OCI-LY1 (cell line): ENCODE data around the gene SERINC1.

Experiments
- EZH2 ChIP-seq: fragments of 200-600 bp; sonication (generic), shearing (Covaris generic); IDR thresholded peaks from 2 replicates; pipeline ENCODE4 v1.8.0; 2017; ENCODE audit warnings: borderline replicate concordance, mixed run types, mild to moderate bottlenecking, antibody characterized with exemption, low read length, moderate library complexity, mixed read lengths
- TF ChIP-seq, protein P1 (sequence below): fragments of 200-600 bp; sonication (generic), shearing (Covaris generic); IDR thresholded peaks from 2 replicates; pipeline ENCODE4 v1.5.1; 2017; ENCODE audit warnings: mild to moderate bottlenecking, antibody characterized with exemption, low read length, moderate library complexity, mixed read lengths

DNA sequence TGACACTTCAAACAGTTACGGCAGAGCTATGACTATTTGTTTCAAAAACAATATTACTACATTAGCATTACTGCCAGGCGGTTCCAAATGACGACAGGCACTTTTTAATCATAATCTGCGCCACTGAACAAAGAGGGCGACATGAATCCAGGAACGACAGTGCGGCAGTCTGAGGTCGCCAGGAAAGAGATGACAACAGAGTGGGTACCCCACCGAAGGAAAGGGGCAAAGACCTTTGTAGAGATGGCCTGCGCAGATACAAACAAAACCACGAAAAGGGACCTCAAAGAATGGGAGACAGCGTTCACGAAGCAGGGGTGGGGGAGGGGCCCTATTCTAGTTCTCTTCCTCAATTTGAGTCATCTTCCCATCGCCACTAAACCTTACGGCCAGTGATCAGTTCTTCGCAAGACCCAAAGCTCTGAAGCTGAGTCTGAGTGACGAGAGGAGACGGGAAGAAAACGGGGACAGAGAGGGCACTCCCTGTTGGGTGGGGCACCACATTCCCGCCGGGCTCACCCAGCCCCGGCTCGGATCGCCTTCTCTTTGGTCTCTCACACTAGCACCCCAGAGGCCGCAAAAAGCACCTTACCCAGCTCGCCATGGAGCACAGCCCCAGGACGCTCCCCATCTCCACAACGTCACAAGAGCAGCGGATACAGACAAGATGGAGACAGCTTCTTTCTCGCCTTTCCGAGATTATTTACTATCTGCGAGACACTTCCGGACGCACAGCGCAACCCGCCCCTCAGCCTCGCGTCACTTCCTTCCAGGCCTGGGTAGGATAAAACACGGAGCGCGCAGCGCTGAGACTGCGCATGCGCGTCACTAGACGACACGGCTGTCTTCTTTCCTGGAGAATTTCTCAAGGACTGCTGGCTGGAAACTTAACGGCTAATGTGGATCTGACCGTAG, at the start of gene SERINC1:
- TF ChIP-seq, protein P1, sequence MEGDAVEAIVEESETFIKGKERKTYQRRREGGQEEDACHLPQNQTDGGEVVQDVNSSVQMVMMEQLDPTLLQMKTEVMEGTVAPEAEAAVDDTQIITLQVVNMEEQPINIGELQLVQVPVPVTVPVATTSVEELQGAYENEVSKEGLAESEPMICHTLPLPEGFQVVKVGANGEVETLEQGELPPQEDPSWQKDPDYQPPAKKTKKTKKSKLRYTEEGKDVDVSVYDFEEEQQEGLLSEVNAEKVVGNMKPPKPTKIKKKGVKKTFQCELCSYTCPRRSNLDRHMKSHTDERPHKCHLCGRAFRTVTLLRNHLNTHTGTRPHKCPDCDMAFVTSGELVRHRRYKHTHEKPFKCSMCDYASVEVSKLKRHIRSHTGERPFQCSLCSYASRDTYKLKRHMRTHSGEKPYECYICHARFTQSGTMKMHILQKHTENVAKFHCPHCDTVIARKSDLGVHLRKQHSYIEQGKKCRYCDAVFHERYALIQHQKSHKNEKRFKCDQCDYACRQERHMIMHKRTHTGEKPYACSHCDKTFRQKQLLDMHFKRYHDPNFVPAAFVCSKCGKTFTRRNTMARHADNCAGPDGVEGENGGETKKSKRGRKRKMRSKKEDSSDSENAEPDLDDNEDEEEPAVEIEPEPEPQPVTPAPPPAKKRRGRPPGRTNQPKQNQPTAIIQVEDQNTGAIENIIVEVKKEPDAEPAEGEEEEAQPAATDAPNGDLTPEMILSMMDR, result no peak; the same call in 1 of the 2 replicates
- TF ChIP-seq EZH2, result no peak
